GM10266 (cell line): ENCODE results near the gene NPBWR2.

Source experiments
- DNase-seq: peaks from one replicate; pipeline ENCODE4 v3.0.0; 2012; ENCODE audit errors: extremely low spot score
- CTCF ChIP-seq: IDR thresholded peaks from 2 replicates; pipeline ENCODE4 v1.5.1; 2012; ENCODE audit warnings: mild to moderate bottlenecking, low read depth; ENCODE audit not compliant: control insufficient read depth, insufficient read depth; ENCODE audit errors: missing control alignments

NPBWR2 gene

GRCh38 chr20:64098471-64099013, 8.8 kb downstream of the NPBWR2 start:
- no peak for DNase-seq
- no peak for TF ChIP-seq CTCF

DNA sequence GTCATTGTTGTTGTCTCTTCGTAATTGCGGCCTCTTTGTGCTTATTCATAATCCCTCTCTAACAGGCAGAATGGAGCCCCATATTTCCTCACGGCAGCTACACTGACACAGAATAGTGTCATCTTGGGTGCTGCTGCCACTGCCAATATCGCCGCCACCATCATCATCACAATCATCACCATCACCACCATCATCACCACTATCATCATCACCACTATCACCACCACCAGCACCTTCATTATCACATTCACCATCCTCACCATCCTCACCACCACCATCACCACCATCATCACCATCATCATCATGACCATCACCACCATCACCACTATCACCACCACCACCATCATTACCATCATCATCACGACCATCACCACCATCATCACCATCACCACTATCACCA, 10.8 kb downstream of the NPBWR2 start:
- no peak for DNase-seq
- no peak for TF ChIP-seq CTCF

DNA sequence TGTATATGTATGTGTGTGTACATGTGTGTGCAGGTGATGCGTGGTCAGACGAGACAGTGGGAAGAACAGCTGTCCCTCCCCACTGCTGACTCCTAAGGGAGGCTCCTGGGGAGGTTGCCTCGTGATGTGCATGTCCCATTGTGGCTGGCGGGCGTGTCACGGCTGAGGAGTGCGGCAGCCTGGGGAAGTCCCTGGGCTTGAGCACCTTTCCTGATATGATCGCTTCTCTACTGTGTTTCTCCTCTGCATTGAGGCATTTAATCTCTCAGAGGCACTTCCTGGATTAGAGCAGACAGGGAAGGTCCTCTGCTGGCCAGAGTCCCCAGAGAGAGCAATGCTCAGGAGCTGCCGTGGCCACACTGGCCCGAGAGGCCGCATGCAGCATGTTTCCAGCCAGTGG, 11.4 kb downstream of the NPBWR2 start:
- no peak for DNase-seq
- no peak for TF ChIP-seq CTCF

- DNase-seq: no peak
- no peak for TF ChIP-seq CTCF
Observed at GRCh38 chr20:64095455-64095854, 11.9 kb downstream of the NPBWR2 start.

DNA sequence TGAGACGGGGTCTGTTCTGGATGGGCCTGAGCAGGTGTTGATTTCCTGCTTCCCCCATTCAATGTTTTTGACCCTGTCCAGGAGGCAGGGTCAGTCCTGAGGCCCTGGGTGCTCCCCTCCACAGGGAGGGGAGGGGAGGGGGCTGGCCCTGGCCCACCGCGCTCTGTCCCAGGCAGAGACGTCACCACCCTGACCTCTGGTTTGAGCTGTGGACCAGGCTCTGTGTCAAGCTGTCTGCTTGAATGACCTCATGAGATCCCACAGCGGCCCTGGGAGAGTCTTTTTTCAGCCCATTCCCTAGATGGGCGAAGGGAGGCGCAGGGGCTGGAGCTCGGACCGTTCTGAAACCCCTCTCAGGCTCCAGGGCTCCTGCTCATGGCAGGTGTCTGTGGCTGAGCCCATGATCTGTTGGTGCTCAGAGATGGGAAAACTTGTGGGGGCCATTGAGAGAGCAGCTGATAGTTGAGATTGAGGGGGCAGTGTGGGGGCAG, 14.3 kb downstream of the NPBWR2 start:
- no peak for DNase-seq
- no peak for TF ChIP-seq CTCF

DNA sequence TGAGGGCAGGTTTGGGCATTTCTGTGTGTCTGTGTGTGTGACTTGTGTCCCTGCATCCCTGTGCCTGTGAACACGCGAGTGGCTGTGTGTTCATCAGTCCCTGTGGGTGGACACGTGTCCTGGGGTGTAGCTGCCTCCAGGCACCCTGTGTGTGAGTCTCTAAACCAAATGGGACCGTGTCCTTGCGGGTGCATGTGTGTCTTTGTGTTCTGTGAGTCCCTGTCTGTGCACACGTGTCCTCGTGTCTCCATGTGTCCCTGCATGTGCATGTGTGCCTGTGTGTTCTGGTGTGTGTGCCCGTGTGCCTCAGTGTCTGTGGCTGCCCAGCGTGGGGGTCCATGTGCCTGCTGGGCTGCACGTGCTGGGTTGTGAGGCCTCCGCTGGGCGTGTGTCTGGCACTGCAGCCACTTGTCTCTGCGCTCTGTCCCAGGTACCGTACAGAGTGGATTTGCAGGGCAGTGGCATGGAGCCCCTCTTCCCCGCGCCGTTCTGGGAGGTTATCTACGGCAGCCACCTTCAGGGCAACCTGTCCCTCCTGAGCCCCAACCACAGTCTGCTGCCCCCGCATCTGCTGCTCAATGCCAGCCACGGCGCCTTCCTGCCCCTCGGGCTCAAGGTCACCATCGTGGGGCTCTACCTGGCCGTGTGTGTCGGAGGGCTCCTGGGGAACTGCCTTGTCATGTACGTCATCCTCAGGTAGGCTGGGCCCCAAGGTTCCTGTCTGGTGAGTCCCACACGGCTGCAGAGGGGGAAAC, 14.9 kb downstream of the NPBWR2 start:
- no peak for TF ChIP-seq CTCF
- DNase-seq: no peak

DNA sequence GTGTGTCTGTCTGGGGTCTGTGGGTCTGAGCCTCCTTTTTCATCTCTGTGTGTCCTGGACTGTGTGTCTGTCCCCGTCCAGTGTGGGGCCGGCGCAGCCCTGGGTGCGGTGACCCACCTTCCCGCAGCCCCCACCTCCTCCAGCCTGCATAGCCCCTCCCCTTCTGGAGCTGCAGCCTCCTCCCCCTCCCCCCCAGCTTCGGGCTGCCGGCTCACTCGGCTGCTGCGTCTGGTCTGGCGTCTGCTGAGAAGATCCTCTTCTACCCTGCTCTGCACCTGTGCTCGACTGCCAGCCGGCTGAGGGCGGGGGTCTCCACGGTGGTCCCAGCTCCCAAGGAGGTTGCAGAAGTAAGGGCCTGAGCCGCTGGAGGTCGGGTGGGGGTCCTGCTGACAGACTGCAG, 15.6 kb downstream of the NPBWR2 start:
- DNase-seq: no peak
- no peak for TF ChIP-seq CTCF
